GM18517 (cell line): Measurements from ENCODE around the gene UNC13C.
"Not testable (repeated sequence)": the region's sequence is repeated elsewhere in the genome, so short reads cannot be mapped to it uniquely, and the experiment has no call there.

Source experiments
- ATAC-seq: cut with Tn5 transposase; IDR thresholded peaks from one replicate; pipeline ENCODE4 v1.9.1; 2021; ENCODE audit warnings: mild to moderate bottlenecking, moderate library complexity; ENCODE audit not compliant: unreplicated experiment

UNC13C gene

GRCh38 chr15:54450288-54450687 lies 472.0 kb downstream of the UNC13C start:
- ATAC-seq: not testable (repeated sequence)

DNA sequence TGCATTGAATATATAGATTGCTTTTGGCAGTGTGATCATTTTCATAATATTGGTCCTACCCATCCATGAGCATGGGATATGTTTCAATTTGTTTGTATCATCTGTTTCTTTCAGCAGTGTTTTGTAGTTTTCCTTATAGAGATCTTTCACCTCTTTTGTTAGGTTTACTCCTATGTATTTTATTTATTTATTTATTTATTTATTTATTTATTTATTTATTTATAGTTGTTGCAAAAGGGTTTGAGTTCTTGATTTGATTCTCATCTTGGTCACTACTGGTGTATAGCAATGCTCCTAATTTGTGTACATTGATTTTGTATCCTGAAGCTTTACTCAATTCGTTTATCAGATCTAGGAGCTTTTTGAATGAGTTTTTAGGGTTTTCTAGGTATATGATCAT lies 478.2 kb downstream of the UNC13C start:
- ATAC-seq: no peak

- ATAC-seq: no peak
These were observed 484.3 kb downstream of the UNC13C start for GRCh38 chr15:54462511-54462913.

DNA sequence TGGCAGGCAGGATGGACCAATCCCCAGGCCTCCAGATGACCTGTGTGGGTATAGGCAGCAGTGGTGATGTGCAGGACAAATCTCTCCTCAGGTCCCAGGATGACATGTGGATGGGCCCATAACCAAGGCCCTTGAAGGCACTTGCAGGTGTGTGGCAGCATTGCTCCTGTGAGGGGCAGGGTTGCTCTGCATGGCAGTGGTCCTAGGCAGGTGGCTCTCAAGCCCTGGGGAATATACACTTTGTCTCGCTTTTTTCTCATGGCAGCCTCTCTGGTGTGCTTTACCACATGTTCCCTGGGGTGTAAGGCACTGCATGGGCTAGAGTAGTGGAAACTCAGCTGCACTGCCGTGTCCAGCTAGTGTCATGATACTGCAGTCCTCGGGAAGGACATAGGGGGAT lies 503.6 kb downstream of the UNC13C start:
- no peak for ATAC-seq

GRCh38 chr15:54482251-54482650 lies 504.0 kb downstream of the UNC13C start:
- no peak for ATAC-seq

GRCh38 chr15:54500330-54500729 lies 522.1 kb downstream of the UNC13C start:
- no peak for ATAC-seq

DNA sequence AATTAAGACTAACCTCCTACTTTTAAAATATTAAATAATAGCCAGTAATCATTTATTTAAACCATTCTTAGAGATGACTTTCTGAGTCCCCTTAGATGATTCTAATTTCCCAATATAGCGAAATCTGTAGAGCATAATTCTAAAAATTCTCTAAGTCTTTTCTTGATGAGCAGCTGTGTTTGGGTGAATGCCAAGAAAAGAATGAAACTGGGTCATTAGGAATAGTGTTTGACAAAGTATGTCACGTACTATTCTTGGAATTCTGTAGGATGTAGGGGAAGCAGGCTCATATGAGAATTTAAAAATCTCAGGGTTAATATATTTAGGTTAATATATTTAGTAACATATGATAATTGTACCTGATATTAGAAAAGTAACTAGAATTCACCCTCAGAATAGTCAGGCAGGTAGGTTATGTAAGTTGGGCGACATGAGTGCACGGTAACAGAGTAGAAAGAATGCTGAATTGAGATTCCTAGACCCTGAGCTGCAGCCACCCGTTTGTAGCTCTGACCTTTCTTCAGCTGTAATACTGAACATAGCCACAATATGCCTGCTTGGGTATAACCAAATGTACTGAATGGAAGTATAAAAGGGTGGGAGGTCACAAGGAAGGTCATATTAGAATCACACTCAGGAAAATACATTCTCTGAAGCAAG lies 524.3 kb downstream of the UNC13C start:
- ATAC-seq: no peak

DNA sequence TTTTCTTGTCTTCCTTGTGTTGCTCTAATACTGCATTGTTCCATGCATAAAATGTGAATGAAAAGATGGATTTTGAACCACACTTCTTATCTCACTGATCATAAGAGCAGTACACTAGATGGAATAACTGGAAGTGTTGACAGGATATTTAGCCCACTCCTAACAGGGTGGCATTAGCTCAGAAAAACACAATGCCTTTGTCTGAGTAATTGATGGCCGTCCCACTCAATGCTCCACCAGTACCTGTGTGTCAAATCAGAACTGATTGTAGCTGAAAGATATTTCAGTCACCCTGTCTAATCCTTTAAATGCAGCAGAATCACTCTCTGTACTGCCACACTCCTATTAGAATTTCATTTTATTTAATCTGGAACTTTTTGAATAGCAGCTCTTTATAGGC lies 526.5 kb downstream of the UNC13C start:
- no peak for ATAC-seq

GRCh38 chr15:54506977-54507524 lies 528.8 kb downstream of the UNC13C start:
- ATAC-seq: no peak

DNA sequence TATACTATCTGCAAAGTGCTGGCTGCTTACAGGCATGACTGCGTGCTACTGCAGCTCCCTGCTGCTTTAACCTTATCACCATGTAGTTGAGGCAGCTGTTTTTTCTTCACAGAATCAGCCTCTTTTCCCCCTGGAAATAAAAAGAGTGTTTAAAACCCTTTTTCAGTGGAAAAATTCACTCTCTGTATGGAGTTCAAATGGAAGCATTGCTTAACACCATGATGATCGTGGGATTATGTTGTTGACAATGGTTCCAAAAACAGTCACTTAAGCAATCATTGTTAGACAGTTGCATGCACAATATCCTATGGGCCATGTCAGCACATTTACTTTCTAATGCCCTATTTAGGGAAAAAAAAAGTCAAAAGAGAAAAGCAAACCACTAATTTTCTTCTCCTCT lies 536.4 kb downstream of the UNC13C start:
- ATAC-seq: no peak

DNA sequence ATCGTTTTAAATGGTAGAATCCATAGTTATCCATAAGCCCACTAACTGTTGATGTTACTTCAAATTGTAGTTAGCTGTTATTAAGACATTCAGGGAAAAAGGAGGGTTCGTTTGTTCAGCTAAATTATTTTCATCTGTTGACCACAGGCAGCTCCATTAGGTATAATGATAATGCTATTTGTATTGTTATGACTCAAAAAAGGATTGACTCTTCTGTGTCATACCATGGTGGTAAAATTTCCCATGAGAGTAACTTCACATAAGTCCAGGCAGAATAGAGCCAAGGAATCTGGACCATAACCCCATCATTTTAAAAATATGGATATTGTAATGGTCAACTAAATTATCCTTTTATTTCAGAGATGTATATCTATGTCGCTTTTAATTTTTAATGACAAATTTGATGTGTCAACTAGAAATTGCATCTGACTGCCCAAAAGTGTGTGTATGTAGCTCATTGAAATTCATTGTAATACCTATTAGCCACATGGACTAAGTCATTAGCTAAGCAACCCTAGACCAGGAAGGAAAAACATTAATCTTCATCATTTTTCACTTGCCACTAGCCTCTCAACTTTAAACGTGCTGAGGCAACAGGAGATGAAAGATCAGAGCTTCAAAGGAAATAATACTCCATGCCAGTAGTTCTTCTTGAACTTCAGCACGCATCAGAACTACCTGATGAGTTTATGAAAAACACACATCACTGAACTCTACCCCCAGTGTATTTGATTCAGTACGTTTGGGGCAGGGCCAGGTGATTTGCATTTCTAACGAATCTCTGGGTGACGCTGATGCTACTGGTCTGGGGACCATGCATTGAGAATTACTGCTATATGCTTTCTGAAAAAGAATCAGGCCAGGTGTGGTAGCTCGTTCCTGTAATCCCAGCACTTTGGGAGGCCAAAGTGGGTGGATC lies 537.7 kb downstream of the UNC13C start:
- ATAC-seq: no peak

GRCh38 chr15:54517366-54517765 lies 539.1 kb downstream of the UNC13C start:
- ATAC-seq: no peak

- ATAC-seq: no peak
These were observed 540.1 kb downstream of the UNC13C start for GRCh38 chr15:54518156-54518882.

DNA sequence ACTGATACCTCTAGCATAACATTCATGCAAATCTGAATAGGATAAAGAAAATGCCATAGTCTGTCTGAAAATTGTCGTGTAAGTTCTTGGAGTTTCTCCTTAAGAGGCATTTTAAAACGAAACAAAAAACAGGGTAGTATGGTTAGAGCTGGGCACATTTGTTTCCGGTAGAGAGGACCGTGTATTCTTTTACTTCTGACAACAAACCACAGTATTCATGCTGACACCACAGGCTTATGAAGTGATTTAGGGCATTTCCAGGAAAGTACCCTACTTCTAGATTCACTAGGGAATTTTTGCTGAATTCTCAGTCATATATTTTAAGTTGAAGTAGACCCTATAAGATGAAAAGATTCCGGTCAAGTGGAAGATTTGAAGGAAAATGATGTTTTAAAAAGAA lies 541.3 kb downstream of the UNC13C start:
- ATAC-seq: no peak

DNA sequence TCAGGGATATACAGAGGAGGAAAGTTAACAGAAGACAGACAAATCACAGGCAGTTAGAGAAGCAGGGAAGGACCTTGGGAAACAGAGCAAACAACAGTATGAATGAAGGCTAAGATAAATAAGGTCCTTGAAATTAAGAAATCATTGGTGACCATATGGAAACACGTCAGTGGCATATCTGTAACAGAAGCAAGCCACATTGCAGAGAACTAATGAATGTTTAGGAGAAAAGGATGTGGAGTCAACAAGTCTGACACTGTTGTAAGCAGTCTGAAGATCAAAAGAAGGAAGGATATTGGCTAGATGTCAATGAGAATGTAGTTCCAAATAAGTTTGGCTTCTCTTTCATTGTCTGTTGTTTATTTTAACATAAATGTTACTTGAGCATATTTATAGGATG lies 542.4 kb downstream of the UNC13C start:
- no peak for ATAC-seq

GRCh38 chr15:54521206-54521605 lies 543.0 kb downstream of the UNC13C start:
- ATAC-seq: no peak

GRCh38 chr15:54528021-54528420 lies 549.8 kb downstream of the UNC13C start:
- no peak for ATAC-seq

DNA sequence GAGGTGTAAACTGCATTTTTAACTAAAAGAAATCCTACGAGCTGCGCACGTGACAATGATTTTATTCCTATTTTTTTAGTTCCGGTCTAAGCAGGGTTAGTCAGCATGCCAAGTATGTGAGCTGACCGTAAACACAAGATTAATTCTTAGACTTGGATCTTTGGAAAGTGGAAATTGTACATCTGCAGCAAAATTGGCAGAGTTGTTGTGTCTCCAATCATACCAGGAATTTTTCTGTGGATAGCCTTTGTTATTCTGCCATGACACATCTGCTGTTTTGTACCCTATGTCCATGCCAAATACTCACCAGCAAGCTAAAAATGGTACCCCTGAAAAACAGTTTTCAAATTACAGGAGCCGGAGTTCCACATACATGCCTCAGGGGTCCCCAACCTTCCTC lies 562.5 kb downstream of the UNC13C start:
- ATAC-seq: no peak

GRCh38 chr15:54547491-54547890 lies 569.2 kb downstream of the UNC13C start:
- no peak for ATAC-seq

GRCh38 chr15:54550954-54551353 lies 572.7 kb downstream of the UNC13C start:
- no peak for ATAC-seq

- no peak for ATAC-seq
These were observed 578.0 kb downstream of the UNC13C start for GRCh38 chr15:54556231-54556630.
